Epithelial cell of esophagus (primary cell): ENCODE results near the gene HSBP1.
A peak's percentile ranks its signal among the peaks of the same experiment; 100 is the strongest.

ENCODE experiments used
- DNase-seq: peaks from one replicate; pipeline ENCODE4 v3.0.0; 2010; ENCODE audit warnings: low read depth
- H3K4me3 ChIP-seq: 2 replicates; pipeline ENCODE4 v1.5.1; 2011; ENCODE audit warnings: mild to moderate bottlenecking, low read length, control low read depth
- TF ChIP-seq, protein P1 (sequence below): IDR thresholded peaks from 2 replicates; pipeline ENCODE4 v1.5.1; 2011; ENCODE audit warnings: low read depth, mild to moderate bottlenecking, low read length, control low read depth, inconsistent platforms; ENCODE audit not compliant: insufficient read depth; ENCODE audit errors: missing control alignments

The HSBP1 gene

DNA sequence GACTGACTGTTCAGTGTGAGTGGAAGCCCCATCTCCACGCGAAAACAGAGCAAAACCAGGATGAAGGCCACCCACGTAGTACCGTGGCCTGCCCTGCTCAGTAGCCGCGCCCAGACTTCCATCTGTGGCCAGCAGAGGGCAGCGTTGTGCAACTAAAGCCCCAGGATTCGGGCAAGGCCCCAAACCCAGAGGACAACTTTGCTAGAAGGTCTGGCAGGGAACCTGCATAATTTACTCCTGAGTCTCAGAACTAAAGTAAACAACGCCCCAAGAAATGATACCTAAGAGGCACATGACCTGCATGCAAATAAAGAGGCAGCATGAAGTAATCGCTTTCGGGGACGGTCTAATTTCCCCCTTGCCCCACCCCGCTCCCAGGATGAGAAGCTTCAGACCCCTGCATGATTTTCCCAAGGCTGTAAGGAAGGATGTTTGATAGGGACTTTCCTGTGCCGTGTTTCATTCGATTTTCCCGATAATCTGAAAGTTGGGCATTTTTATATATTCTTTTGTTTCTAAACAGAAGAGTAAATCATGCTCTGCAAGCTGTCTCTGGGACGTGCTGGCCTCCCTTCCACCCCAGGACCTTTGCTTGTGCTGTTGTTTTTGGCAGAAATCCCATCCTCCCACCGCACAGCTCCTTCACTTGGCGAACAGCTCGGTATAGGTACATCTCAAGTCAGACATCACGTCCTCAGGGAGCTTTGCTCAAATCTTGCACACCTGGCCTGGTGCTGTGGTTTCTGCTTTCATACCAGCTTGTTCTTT, 18.6 kb downstream of the HSBP1 start:
- DNase-seq = peak; percentile 93
- TF ChIP-seq, protein P1, sequence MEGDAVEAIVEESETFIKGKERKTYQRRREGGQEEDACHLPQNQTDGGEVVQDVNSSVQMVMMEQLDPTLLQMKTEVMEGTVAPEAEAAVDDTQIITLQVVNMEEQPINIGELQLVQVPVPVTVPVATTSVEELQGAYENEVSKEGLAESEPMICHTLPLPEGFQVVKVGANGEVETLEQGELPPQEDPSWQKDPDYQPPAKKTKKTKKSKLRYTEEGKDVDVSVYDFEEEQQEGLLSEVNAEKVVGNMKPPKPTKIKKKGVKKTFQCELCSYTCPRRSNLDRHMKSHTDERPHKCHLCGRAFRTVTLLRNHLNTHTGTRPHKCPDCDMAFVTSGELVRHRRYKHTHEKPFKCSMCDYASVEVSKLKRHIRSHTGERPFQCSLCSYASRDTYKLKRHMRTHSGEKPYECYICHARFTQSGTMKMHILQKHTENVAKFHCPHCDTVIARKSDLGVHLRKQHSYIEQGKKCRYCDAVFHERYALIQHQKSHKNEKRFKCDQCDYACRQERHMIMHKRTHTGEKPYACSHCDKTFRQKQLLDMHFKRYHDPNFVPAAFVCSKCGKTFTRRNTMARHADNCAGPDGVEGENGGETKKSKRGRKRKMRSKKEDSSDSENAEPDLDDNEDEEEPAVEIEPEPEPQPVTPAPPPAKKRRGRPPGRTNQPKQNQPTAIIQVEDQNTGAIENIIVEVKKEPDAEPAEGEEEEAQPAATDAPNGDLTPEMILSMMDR = peak; percentile 94
- no peak overlapping the region for H3K4me3 ChIP-seq

DNA sequence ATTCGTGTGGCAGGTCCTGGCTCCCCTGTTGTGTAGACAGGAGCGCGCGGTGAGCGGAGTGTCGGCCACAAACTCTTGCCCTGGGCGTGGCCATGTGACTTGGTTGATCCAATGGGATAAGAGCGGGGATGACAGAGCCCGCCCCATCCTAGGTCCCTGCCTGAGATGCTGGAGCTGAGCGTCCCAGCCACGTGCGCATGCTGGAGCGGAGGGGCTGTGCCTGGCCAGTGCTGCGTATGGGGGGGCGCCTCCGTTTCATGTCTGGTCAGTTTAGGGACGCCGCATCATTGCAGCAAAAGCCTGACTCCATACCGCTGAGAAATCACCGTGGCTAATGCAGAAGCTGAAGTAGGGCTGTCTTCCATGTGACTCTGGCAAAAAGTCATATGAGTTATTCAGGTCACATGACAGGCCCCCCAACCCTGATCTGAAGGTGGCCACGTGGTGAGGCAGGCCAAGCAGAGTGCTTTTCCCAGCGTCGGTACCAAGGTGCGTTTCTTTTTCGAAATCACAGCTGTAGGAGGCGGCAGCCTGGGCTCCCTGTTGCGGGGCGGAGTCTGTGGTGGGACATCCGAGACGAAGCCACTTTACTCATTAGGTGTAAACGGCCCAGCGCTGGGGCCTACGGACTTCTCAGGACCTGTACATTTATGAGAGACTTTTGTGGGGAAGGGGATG, 22.5 kb downstream of the HSBP1 start:
- DNase-seq = no peak
- TF ChIP-seq, protein P1 = no peak
- no peak overlapping the region for H3K4me3 ChIP-seq

DNA sequence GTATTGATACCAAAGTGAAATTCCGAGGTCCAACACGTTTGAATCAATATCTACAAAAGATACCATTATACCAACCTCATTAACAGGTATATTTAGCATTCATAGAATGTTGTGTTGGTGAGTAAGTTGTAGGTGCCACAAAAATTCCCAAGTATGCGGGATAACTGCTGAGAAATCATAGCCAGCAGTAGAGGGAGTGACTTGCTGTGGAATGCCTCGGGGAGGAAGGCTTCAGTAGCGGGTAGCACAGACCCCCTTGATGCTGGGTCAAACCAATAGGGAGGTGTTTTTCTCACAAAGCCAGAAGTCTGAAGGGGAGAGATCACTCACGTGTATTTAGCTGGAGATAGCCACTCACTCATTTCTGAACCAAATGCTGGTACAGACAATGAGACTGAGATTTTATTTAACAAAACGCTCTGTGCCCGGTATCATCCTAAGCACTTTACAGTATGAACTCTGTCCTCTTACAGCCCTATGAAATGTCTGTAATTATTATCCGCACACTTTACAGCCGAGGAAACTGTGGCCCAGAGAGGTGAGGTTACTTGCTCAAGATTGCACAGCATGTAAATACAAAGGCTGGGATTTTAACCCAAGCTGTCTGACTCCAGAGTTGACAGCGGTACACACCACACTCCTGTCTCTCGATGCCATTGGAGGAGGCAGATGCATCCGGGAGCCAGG, 23.1 kb downstream of the HSBP1 start:
- TF ChIP-seq, protein P1 = no peak
- no peak overlapping the region for H3K4me3 ChIP-seq
- no peak for DNase-seq

DNA sequence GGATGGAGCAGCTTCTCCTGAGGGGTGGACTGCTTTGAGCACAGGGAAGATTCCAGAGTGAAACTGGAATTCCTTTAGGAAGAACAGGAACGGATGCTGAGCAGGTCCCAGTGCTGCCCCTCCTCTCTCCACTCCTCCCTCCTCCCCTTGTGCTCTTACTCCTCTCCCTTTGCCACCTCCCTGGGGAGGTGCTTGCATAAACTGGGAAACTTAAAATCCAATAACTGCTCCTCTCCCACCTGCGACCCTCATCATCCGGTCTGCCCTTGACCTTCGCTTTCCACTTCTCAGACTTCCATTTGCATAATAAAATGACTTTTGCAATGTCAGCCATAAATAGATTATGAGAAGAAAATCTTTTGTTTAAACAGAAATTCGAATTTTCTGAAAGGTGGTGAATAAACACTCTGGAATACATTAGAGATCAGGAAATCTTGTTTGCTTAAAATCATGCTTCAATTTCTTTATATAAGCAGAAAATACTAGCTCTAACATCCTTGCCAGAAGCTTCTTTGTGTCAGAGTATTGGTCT, 23.7 kb downstream of the HSBP1 start:
- DNase-seq = no peak
- TF ChIP-seq, protein P1 = no peak

DNA sequence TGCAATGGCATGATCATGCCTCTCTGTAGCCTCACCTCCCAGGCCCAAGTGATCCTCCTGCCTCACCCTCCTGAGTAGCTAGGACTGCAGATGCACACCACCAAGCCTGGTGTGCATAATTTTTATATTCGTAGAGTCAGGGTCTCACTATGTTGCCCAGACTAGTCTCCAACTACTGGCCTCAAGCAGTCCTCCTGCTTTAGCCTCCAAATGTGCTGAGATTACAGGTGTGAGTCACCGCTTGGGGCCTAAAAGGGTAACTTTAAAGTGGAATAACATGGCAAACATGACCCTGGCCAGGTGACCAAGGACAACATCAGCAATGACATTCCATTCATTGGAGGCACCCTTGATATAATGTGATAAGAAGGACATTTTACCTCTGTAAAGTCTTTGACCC, 26.1 kb downstream of the HSBP1 start:
- DNase-seq = no peak
- H3K4me3 ChIP-seq = no peak overlapping the region
- TF ChIP-seq, protein P1 = no peak

More for the DNA sequence above, 23.7 kb downstream of the HSBP1 start:
- no peak overlapping the region for H3K4me3 ChIP-seq

DNA sequence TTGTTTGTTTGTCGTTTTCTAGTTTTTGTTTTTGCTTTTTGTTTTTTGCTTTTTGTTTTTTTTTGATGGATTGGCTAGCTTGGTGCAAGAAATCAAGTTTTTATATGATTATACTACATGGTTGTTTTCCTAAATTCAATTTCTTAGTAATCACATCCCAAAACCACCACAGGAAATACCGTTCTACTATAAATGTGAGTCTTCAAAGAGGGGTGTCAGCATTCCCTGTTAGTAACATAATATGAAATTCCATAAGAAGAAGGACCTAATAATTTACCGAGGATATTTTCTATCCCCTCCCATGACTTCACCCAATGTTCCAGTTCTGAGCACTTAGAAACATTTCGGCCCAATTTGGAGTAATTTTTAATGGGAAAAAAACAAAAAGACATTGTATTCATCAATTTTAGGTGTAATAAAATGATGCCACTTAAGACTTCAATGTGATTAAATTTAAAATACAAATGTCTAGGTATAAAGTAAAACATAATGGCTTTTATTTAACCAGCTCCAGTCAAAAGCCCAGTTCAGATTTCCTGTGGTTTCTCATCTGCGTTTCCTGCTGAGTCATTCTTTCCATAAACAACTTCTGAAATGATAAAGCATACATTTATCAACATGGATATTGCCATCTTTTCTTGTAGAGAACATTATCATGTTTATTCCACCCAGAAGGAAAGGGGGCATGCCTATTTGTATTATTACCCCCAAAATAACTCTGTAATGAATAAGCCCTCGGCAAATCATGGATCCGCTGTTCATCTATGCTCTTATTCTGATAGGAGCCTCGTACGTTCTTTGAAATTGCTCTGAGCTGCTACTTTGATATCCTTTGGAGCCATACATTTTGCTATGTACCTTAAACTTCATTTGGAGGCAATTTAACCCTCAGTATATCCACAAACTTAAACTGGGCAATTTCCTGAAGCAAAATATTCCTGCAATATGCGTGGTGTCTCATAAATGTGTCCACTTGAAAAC, 28.1 kb downstream of the HSBP1 start:
- peak; percentile 58 for DNase-seq
- H3K4me3 ChIP-seq = no peak overlapping the region
- TF ChIP-seq, protein P1 = no peak
